ENCODE measurements around the gene SUN3.
A peak's percentile ranks its signal among the peaks of the same experiment; 100 is the strongest.

The SUN3 gene

GRCh38 chr7:47979145-47979831 lies 49.6 kb downstream of the SUN3 start, which contains the start of gene HUS1:
TSS of gene HUS1 (minus strand) at chr7:47979615. CDS start at chr7:47979519, 96 bp downstream.
- peak; percentile 37 for DNase-seq (ENCODE audit: low read depth, low spot score)

- DNase-seq (ENCODE audit: low read depth, low spot score): no peak
Observed at GRCh38 chr7:47978790-47979144, 50.1 kb downstream of the SUN3 start.

- no peak for DNase-seq (ENCODE audit: low read depth, low spot score)
Observed at GRCh38 chr7:47973739-47974138, 55.2 kb downstream of the SUN3 start.

- DNase-seq (ENCODE audit: low read depth, low spot score): no peak
Observed at GRCh38 chr7:47970761-47971160, 58.1 kb downstream of the SUN3 start.

GRCh38 chr7:47968847-47969774 lies 59.8 kb downstream of the SUN3 start:
- peak; percentile 44 for DNase-seq (ENCODE audit: low read depth, low spot score)

GRCh38 chr7:47967708-47968107 lies 61.2 kb downstream of the SUN3 start:
- DNase-seq (ENCODE audit: low read depth, low spot score): no peak

GRCh38 chr7:47967123-47967522 lies 61.8 kb downstream of the SUN3 start:
- DNase-seq (ENCODE audit: low read depth, low spot score): no peak

- DNase-seq (ENCODE audit: low read depth, low spot score): no peak
Observed at GRCh38 chr7:47965456-47965855, 63.5 kb downstream of the SUN3 start.

- DNase-seq (ENCODE audit: low read depth, low spot score): no peak
Observed at GRCh38 chr7:47962262-47962661, 66.6 kb downstream of the SUN3 start.

- no peak for DNase-seq (ENCODE audit: low read depth, low spot score)
Observed at GRCh38 chr7:47957156-47957555, 71.8 kb downstream of the SUN3 start.

- no peak for DNase-seq (ENCODE audit: low read depth, low spot score)
Observed at GRCh38 chr7:47956220-47956619, 72.7 kb downstream of the SUN3 start.

- no peak for DNase-seq (ENCODE audit: low read depth, low spot score)
Observed at GRCh38 chr7:47954231-47954911, 74.5 kb downstream of the SUN3 start.

GRCh38 chr7:47953822-47954221 lies 75.1 kb downstream of the SUN3 start:
- no peak for DNase-seq (ENCODE audit: low read depth, low spot score)

GRCh38 chr7:47952224-47952623 lies 76.7 kb downstream of the SUN3 start:
- no peak for DNase-seq (ENCODE audit: low read depth, low spot score)

GRCh38 chr7:47951374-47951773 lies 77.5 kb downstream of the SUN3 start:
- DNase-seq (ENCODE audit: low read depth, low spot score): no peak

- no peak for DNase-seq (ENCODE audit: low read depth, low spot score)
Observed at GRCh38 chr7:47950714-47951113, 78.2 kb downstream of the SUN3 start.

- DNase-seq (ENCODE audit: low read depth, low spot score): no peak
Observed at GRCh38 chr7:47949703-47950102, 79.2 kb downstream of the SUN3 start.

GRCh38 chr7:47948141-47948790 lies 80.6 kb downstream of the SUN3 start, which contains the start of gene PKD1L1:
TSS of gene PKD1L1 (minus strand) at chr7:47948466. CDS start at chr7:47948440, 26 bp downstream.
- no peak for DNase-seq (ENCODE audit: low read depth, low spot score)

- no peak for DNase-seq (ENCODE audit: low read depth, low spot score)
Observed at GRCh38 chr7:47947355-47947749, 81.6 kb downstream of the SUN3 start.

GRCh38 chr7:47946581-47947354 lies 82.1 kb downstream of the SUN3 start:
- no peak for DNase-seq (ENCODE audit: low read depth, low spot score)

All from smooth muscle cell of the brain vasculature (primary cell).